ENCODE results near the gene TIAM2. TPM values are rescaled to one million over a fixed set of nuclear protein-coding genes. Genes with fewer than 3 reads are reported as not detected.

The TIAM2 gene
- total RNA-seq, 4 donors from 2014 or later: 25.7 to 77.1 (median 56.6) TPM

- no peak for TF ChIP-seq POLR2A (IDR thresholded peaks at IDR 0.05)
- Histone ChIP-seq H3K27me3 (no peaks in the 10 kb centered on the region), H3K4me1 (no peaks in the 10 kb centered on the region), H3K27ac (no peak overlapping the region), H3K4me3 (no peak overlapping the region), H3K36me3 (no peaks in the 10 kb centered on the region), H3K9me3 (no peaks in the 10 kb centered on the region)
- no peak for DNase-seq
- intact Hi-C loops (cut with DNase I; ENCODE audit: low total_unique reads): no loop called here
Observed at GRCh38 chr6:155232848-155233247, 237.7 kb downstream of the TIAM2 start.

- Histone ChIP-seq H3K27me3 (no peaks in the 10 kb centered on the region), H3K36me3 (no peaks in the 10 kb centered on the region), H3K4me3 (no peak overlapping the region), H3K9me3 (no peaks in the 10 kb centered on the region), H3K4me1 (no peaks in the 10 kb centered on the region), H3K27ac (no peak overlapping the region)
- no peak for TF ChIP-seq POLR2A (IDR thresholded peaks at IDR 0.05)
- no peak for TF ChIP-seq CTCF (IDR thresholded peaks at IDR 0.05)
- intact Hi-C loops (cut with DNase I; ENCODE audit: low total_unique reads): no loop called here
- no peak for DNase-seq
Observed at GRCh38 chr6:155234167-155234566, 239.1 kb downstream of the TIAM2 start.

GRCh38 chr6:155234687-155235086 lies 239.6 kb downstream of the TIAM2 start:
- Histone ChIP-seq H3K9me3 (no peaks in the 10 kb centered on the region), H3K36me3 (no peaks in the 10 kb centered on the region), H3K27ac (no peak overlapping the region), H3K4me1 (no peaks in the 10 kb centered on the region), H3K4me3 (no peak overlapping the region), H3K27me3 (no peaks in the 10 kb centered on the region)
- TF ChIP-seq CTCF (IDR thresholded peaks at IDR 0.05) (no peak), POLR2A (IDR thresholded peaks at IDR 0.05) (no peak)
- DNase-seq: no peak
- intact Hi-C loops (cut with DNase I; ENCODE audit: low total_unique reads): no loop called here

- Histone ChIP-seq H3K4me1 (no peaks in the 10 kb centered on the region), H3K9me3 (no peaks in the 10 kb centered on the region), H3K27me3 (no peaks in the 10 kb centered on the region), H3K36me3 (no peaks in the 10 kb centered on the region), H3K4me3 (no peak overlapping the region), H3K27ac (no peak overlapping the region)
- TF ChIP-seq CTCF (IDR thresholded peaks at IDR 0.05) (no peak), POLR2A (IDR thresholded peaks at IDR 0.05) (no peak)
- DNase-seq: no peak
- intact Hi-C loops (cut with DNase I; ENCODE audit: low total_unique reads): no loop called here
Observed at GRCh38 chr6:155235087-155235486, 240.0 kb downstream of the TIAM2 start.

- intact Hi-C loops (cut with DNase I; ENCODE audit: low total_unique reads): no loop called here
Observed at GRCh38 chr6:155237613-155238012, 242.5 kb downstream of the TIAM2 start.

More at GRCh38 chr6:155237613-155238012, 242.5 kb downstream of the TIAM2 start:
- DNase-seq: no peak
- Histone ChIP-seq H3K9me3 (no peaks in the 10 kb centered on the region), H3K27me3 (no peaks in the 10 kb centered on the region), H3K36me3 (no peaks in the 10 kb centered on the region), H3K27ac (no peak overlapping the region), H3K4me3 (no peak overlapping the region), H3K4me1 (no peaks in the 10 kb centered on the region)
- no peak for TF ChIP-seq CTCF (IDR thresholded peaks at IDR 0.05)
- no peak for TF ChIP-seq POLR2A (IDR thresholded peaks at IDR 0.05)

All from uterus (tissue), 4 donors.